ENCODE data around the gene DCAF17. TPM values are rescaled to one million over a fixed set of nuclear protein-coding genes. Genes with fewer than 3 reads are reported as not detected.

DCAF17 gene
- total and polyA plus RNA-seq, 8 donors, result 1.2 to 33.9 (median 12.0) TPM

- TF ChIP-seq POLR2A (IDR thresholded peaks at IDR 0.05) (no peak), CTCF (IDR thresholded peaks at IDR 0.05) (no peak), POLR2AphosphoS5 (IDR thresholded peaks at IDR 0.05) (no peak), EP300 (IDR thresholded peaks at IDR 0.05) (no peak)
- peaks cover 19 to 38% (median 27%) of the 10 kb centered on the region in 4 donors for H3K4me1 ChIP-seq
- DNase-seq, result no peak
- peaks cover 0 to 7% (median 4%) of the 10 kb centered on the region in 4 donors for H3K36me3 ChIP-seq
- H3K27ac ChIP-seq, result peak overlapping the region in 1 of 5 donors; percentile 10
- H3K4me3 ChIP-seq, result no peak overlapping the region
- no peaks in the 10 kb centered on the region for H3K27me3 ChIP-seq
- peaks cover 0 to 7% (median 0%) of the 10 kb centered on the region in 4 donors for H3K9me3 ChIP-seq
- WGBS, 5 donors, result 95 to 98% (median 96%) methylated on average over 6 to 9 of the region's 9 CpGs
- intact Hi-C loops (cut with DNase I; ENCODE audit: low total_unique reads), result no loop called here
Measured at GRCh38 chr2:171431677-171432167, 2.3 kb upstream of the DCAF17 start.

GRCh38 chr2:171432206-171432968 is 1.6 kb upstream of the DCAF17 start:
- H3K36me3 ChIP-seq, result peaks cover 0 to 14% (median 11%) of the 10 kb centered on the region in 4 donors
- H3K27me3 ChIP-seq, result no peaks in the 10 kb centered on the region
- peaks cover 19 to 38% (median 27%) of the 10 kb centered on the region in 4 donors for H3K4me1 ChIP-seq
- no peak for DNase-seq
- intact Hi-C loops (cut with DNase I; ENCODE audit: low total_unique reads), result no loop called here
- H3K27ac ChIP-seq, result peak overlapping the region in 1 of 5 donors; percentile 99
- WGBS, 5 donors, result 53 to 61% (median 58%) methylated on average over 4 of the region's 4 CpGs
- H3K4me3 ChIP-seq, result no peak overlapping the region
- peaks cover 0 to 7% (median 0%) of the 10 kb centered on the region in 4 donors for H3K9me3 ChIP-seq
- TF ChIP-seq CTCF (IDR thresholded peaks at IDR 0.05), result no peak
- TF ChIP-seq POLR2A (IDR thresholded peaks at IDR 0.05), result no peak
- no peak for TF ChIP-seq POLR2AphosphoS5 (IDR thresholded peaks at IDR 0.05)
- TF ChIP-seq EP300 (IDR thresholded peaks at IDR 0.05), result no peak

GRCh38 chr2:171432969-171433762 is 860 bp upstream of the DCAF17 start:
- intact Hi-C loops (cut with DNase I; ENCODE audit: low total_unique reads), result no loop called here
- DNase-seq, result peak; percentile 34 to 81

GRCh38 chr2:171433763-171434012 is 338 bp upstream of the DCAF17 start, which contains the start of gene METTL8:
TSS of gene METTL8 (minus strand) at chr2:171433990. CDS start at chr2:171392185, 41,805 bp downstream.
- no peaks in the 10 kb centered on the region for H3K27me3 ChIP-seq
- H3K36me3 ChIP-seq, result peaks cover 0 to 24% (median 18%) of the 10 kb centered on the region in 4 donors
- H3K4me3 ChIP-seq, result peak within 1 kb of the TSS; percentile 81 to 86 (median 84)
- TF ChIP-seq CTCF (IDR thresholded peaks at IDR 0.05) (peak in 1 of 7 experiments; percentile 37), POLR2A (IDR thresholded peaks at IDR 0.05) (no peak)
- intact Hi-C loops (cut with DNase I; ENCODE audit: low total_unique reads), result no loop called here
- WGBS, 5 donors, result 0% methylated on average over 9 to 15 of the region's 15 CpGs
- H3K4me1 ChIP-seq, result peaks cover 19 to 38% (median 27%) of the 10 kb centered on the region in 4 donors
- no peak for DNase-seq
- H3K9me3 ChIP-seq, result peaks cover 0 to 7% (median 0%) of the 10 kb centered on the region in 4 donors
- H3K27ac ChIP-seq, result peak within 1 kb of the TSS; percentile 97 to 99 (median 98)

More at GRCh38 chr2:171432969-171433762, 860 bp upstream of the DCAF17 start:
- no peak for TF ChIP-seq EP300 (IDR thresholded peaks at IDR 0.05)
- H3K4me1 ChIP-seq, result peaks cover 19 to 38% (median 27%) of the 10 kb centered on the region in 4 donors
- H3K27ac ChIP-seq, result peak overlapping the region; percentile 90 to 99 (median 97)
- peaks cover 0 to 19% (median 13%) of the 10 kb centered on the region in 4 donors for H3K36me3 ChIP-seq
- no peaks in the 10 kb centered on the region for H3K27me3 ChIP-seq
- peak overlapping the region; percentile 81 to 86 (median 84) for H3K4me3 ChIP-seq
- peaks cover 0 to 7% (median 0%) of the 10 kb centered on the region in 4 donors for H3K9me3 ChIP-seq
- 11 to 19% (median 15%) methylated on average over 20 of the region's 20 CpGs for WGBS, 5 donors
